GM18951 (cell line): ENCODE results near the gene OR52H1.

Experiments used
- POLR2A ChIP-seq: IDR thresholded peaks from 4 replicates; pipeline ENCODE4 v1.6.1; 2011; ENCODE audit warnings: mild to moderate bottlenecking; ENCODE audit not compliant: insufficient read length, insufficient read depth; ENCODE audit errors: extremely low read depth
- in situ Hi-C: fragments of 300-500 bp; cut with MboI; formaldehyde crosslinking; loops from one replicate; pipeline ENCODE4 v1.12.0; 2022; ENCODE audit warnings: low sequenced_read_pairs, mixed read lengths, inconsistent platforms; ENCODE audit not compliant: unreplicated experiment

OR52H1 gene

GRCh38 chr11:5557751-5558150, 9.4 kb upstream of the OR52H1 start:
- no peak for TF ChIP-seq POLR2A
- in situ Hi-C loops: no loop called here

- no peak for TF ChIP-seq POLR2A
- in situ Hi-C loops: no loop called here
Observed at GRCh38 chr11:5556596-5557188, 8.4 kb upstream of the OR52H1 start.

- in situ Hi-C loops: no loop called here
- no peak for TF ChIP-seq POLR2A
Observed at GRCh38 chr11:5553343-5553742, 5.0 kb upstream of the OR52H1 start.

- TF ChIP-seq POLR2A: no peak
- in situ Hi-C loops: no loop called here
Observed at GRCh38 chr11:5550440-5551095, 2.2 kb upstream of the OR52H1 start.

- no peak for TF ChIP-seq POLR2A
- in situ Hi-C loops: no loop called here
Observed at GRCh38 chr11:5547982-5548381, 358 bp downstream of the OR52H1 start.

- no peak for TF ChIP-seq POLR2A
- in situ Hi-C loops: no loop called here
Observed at GRCh38 chr11:5546457-5546856, 1.9 kb downstream of the OR52H1 start.

GRCh38 chr11:5541427-5541826, 6.9 kb downstream of the OR52H1 start:
- in situ Hi-C loops: no loop called here
- no peak for TF ChIP-seq POLR2A

- no peak for TF ChIP-seq POLR2A
- in situ Hi-C loops: no loop called here
Observed at GRCh38 chr11:5536482-5536881, 11.9 kb downstream of the OR52H1 start.

- no peak for TF ChIP-seq POLR2A
- in situ Hi-C loops: no loop called here
Observed at GRCh38 chr11:5534046-5534445, 14.3 kb downstream of the OR52H1 start.

- TF ChIP-seq POLR2A: no peak
- in situ Hi-C loops: no loop called here
Observed at GRCh38 chr11:5531053-5531831, 17.1 kb downstream of the OR52H1 start.

- in situ Hi-C loops: no loop called here
- TF ChIP-seq POLR2A: no peak
Observed at GRCh38 chr11:5528495-5528894, 19.8 kb downstream of the OR52H1 start.

GRCh38 chr11:5527716-5528115, 20.6 kb downstream of the OR52H1 start:
- TF ChIP-seq POLR2A: no peak
- in situ Hi-C loops: no loop called here

GRCh38 chr11:5524756-5525155, 23.6 kb downstream of the OR52H1 start:
- TF ChIP-seq POLR2A: no peak
- in situ Hi-C loops: no loop called here

- no peak for TF ChIP-seq POLR2A
- in situ Hi-C loops: no loop called here
Observed at GRCh38 chr11:5522308-5522707, 26.0 kb downstream of the OR52H1 start.
